Measurements from ENCODE around the gene DBF4B.

The DBF4B gene

GRCh38 chr17:44774271-44775135 is 66.0 kb downstream of the DBF4B start:
- H3K4me3 ChIP-seq (ENCODE audit: low read depth, low read length): peak overlapping the region; percentile 55
- TF ChIP-seq CTCF (IDR thresholded peaks at IDR 0.05; ENCODE audit: borderline replicate concordance, insufficient read depth, low read depth, low read length): peak; percentile 100

GRCh38 chr17:44775136-44775837 is 66.8 kb downstream of the DBF4B start:
- TF ChIP-seq CTCF (IDR thresholded peaks at IDR 0.05; ENCODE audit: borderline replicate concordance, insufficient read depth, low read depth, low read length): no peak

GRCh38 chr17:44775838-44776621 is 67.6 kb downstream of the DBF4B start:
- peak overlapping the region; percentile 44 for H3K4me3 ChIP-seq (ENCODE audit: low read depth, low read length)

More at GRCh38 chr17:44775136-44775837, 66.8 kb downstream of the DBF4B start:
- peak overlapping the region; percentile 55 for H3K4me3 ChIP-seq (ENCODE audit: low read depth, low read length)

GRCh38 chr17:44776628-44777393 is 68.3 kb downstream of the DBF4B start:
- no peak for TF ChIP-seq CTCF (IDR thresholded peaks at IDR 0.05; ENCODE audit: borderline replicate concordance, insufficient read depth, low read depth, low read length)
- no peak overlapping the region for H3K4me3 ChIP-seq (ENCODE audit: low read depth, low read length)

More at GRCh38 chr17:44775838-44776621, 67.6 kb downstream of the DBF4B start:
- TF ChIP-seq CTCF (IDR thresholded peaks at IDR 0.05; ENCODE audit: borderline replicate concordance, insufficient read depth, low read depth, low read length): no peak

GRCh38 chr17:44777394-44778348 is 69.2 kb downstream of the DBF4B start:
- no peak for TF ChIP-seq CTCF (IDR thresholded peaks at IDR 0.05; ENCODE audit: borderline replicate concordance, insufficient read depth, low read depth, low read length)
- no peak overlapping the region for H3K4me3 ChIP-seq (ENCODE audit: low read depth, low read length)
